H9 (cell line): ENCODE measurements around the gene BCAR1. TPM values are rescaled to one million over a fixed set of nuclear protein-coding genes. Genes with fewer than 3 reads are reported as not detected.

ENCODE experiments used
- DNase-seq: peaks from one replicate; pipeline ENCODE4 v3.0.0-alpha.2; 2017
- H2AFZ ChIP-seq: one replicate; pipeline ENCODE4 v1.6.1; 2013; ENCODE audit warnings: mild to moderate bottlenecking, low read length, control low read depth, moderate library complexity
- H2AK5ac ChIP-seq: 2 replicates; pipeline ENCODE4 v1.6.1; 2013; ENCODE audit warnings: low read length, control low read depth, mixed read lengths; ENCODE audit not compliant: insufficient read length
- H2BK120ac ChIP-seq: one replicate; pipeline ENCODE4 v1.6.1; 2013; ENCODE audit warnings: low read depth, mild to moderate bottlenecking, low read length, control low read depth, inconsistent platforms; ENCODE audit not compliant: poor library complexity, severe bottlenecking
- H2BK12ac ChIP-seq: 2 replicates; pipeline ENCODE4 v1.6.1; 2013; ENCODE audit warnings: low read length, control low read depth, mixed read lengths, low read depth; ENCODE audit not compliant: insufficient read length
- H2BK15ac ChIP-seq: 2 replicates; pipeline ENCODE4 v1.6.1; 2013; ENCODE audit warnings: low read depth, low read length, control low read depth
- H2BK20ac ChIP-seq: one replicate; pipeline ENCODE4 v1.6.1; 2013; ENCODE audit warnings: low read depth, mild to moderate bottlenecking, low read length, control low read depth, inconsistent platforms; ENCODE audit not compliant: poor library complexity, severe bottlenecking
- H2BK5ac ChIP-seq: 2 replicates; pipeline ENCODE4 v1.6.1; 2013; ENCODE audit warnings: low read length, control low read depth, mixed read lengths; ENCODE audit not compliant: insufficient read length
- H3K14ac ChIP-seq: 2 replicates; pipeline ENCODE4 v1.6.1; 2013; ENCODE audit warnings: low read length, control low read depth; ENCODE audit not compliant: insufficient read depth
- H3K18ac ChIP-seq: 2 replicates; pipeline ENCODE4 v1.6.1; 2013; ENCODE audit warnings: low read depth, mild to moderate bottlenecking, mixed read lengths, low read length, control low read depth; ENCODE audit not compliant: insufficient read length
- H3K23ac ChIP-seq: 2 replicates; pipeline ENCODE4 v1.6.1; 2013; ENCODE audit warnings: low read length, control low read depth, mixed read lengths, low read depth; ENCODE audit not compliant: insufficient read length
- H3K23me2 ChIP-seq: 2 replicates; pipeline ENCODE4 v1.6.1; 2013; ENCODE audit warnings: low read depth, mild to moderate bottlenecking, mixed read lengths, low read length, control low read depth; ENCODE audit not compliant: insufficient read length, poor library complexity, severe bottlenecking
- H3K27ac ChIP-seq: 2 replicates; pipeline ENCODE4 v1.5.1; 2013; ENCODE audit warnings: low read length, control low read depth, mixed read lengths, low read depth; ENCODE audit not compliant: insufficient read length
- H3K27me3 ChIP-seq: 2 replicates; pipeline ENCODE4 v1.6.1; 2013; ENCODE audit warnings: low read length, control low read depth, inconsistent platforms; ENCODE audit not compliant: insufficient read depth
- H3K4ac ChIP-seq: 2 replicates; pipeline ENCODE4 v1.6.1; 2013; ENCODE audit warnings: low read depth, mild to moderate bottlenecking, control low read depth, inconsistent platforms, low read length, moderate library complexity
- H3K4me1 ChIP-seq: 2 replicates; pipeline ENCODE4 v1.6.1; 2013; ENCODE audit warnings: low read length, control low read depth, inconsistent platforms; ENCODE audit not compliant: insufficient read depth
- H3K4me2 ChIP-seq: 2 replicates; pipeline ENCODE4 v1.6.1; 2013; ENCODE audit warnings: low read length, control low read depth, mixed read lengths; ENCODE audit not compliant: insufficient read length, insufficient read depth
- H3K56ac ChIP-seq: 2 replicates; pipeline ENCODE4 v1.6.1; 2013; ENCODE audit warnings: low read depth, mild to moderate bottlenecking, mixed read lengths, low read length, control low read depth; ENCODE audit not compliant: insufficient read length
- H3K79me1 ChIP-seq: 2 replicates; pipeline ENCODE4 v1.6.1; 2013; ENCODE audit warnings: low read depth, mild to moderate bottlenecking, moderate library complexity, low read length, control low read depth, inconsistent platforms; ENCODE audit not compliant: insufficient read depth, poor library complexity, severe bottlenecking
- H3K79me2 ChIP-seq: 2 replicates; pipeline ENCODE4 v1.6.1; 2013; ENCODE audit warnings: low read length, control low read depth, inconsistent platforms; ENCODE audit not compliant: insufficient read depth
- H3K9ac ChIP-seq: 2 replicates; pipeline ENCODE4 v1.6.1; 2013; ENCODE audit warnings: low read length, control low read depth, mixed read lengths; ENCODE audit not compliant: insufficient read length; ENCODE audit errors: extremely low read depth
- H3K9me3 ChIP-seq: one replicate; pipeline ENCODE4 v1.6.1; 2013; ENCODE audit warnings: low read depth, low read length, inconsistent platforms; ENCODE audit not compliant: control insufficient read depth
- H3T11ph ChIP-seq: one replicate; pipeline ENCODE4 v1.6.1; 2013; ENCODE audit warnings: mild to moderate bottlenecking, low read length, control low read depth, inconsistent platforms
- H4K20me1 ChIP-seq: one replicate; pipeline ENCODE4 v1.6.1; 2013; ENCODE audit not compliant: control insufficient read depth, insufficient read length, insufficient read depth
- H4K5ac ChIP-seq: 2 replicates; pipeline ENCODE4 v1.6.1; 2013; ENCODE audit warnings: low read depth, mild to moderate bottlenecking, mixed read lengths, low read length, control low read depth; ENCODE audit not compliant: insufficient read length
- H4K8ac ChIP-seq: replicated peaks from 2 replicates; pipeline ENCODE4 v1.6.1; 2013; ENCODE audit warnings: low read length, control low read depth, mixed read lengths, low read depth; ENCODE audit not compliant: insufficient read length
- H4K91ac ChIP-seq: 2 replicates; pipeline ENCODE4 v1.6.1; 2013; ENCODE audit warnings: low read depth, mild to moderate bottlenecking, moderate library complexity, mixed read lengths, low read length, control low read depth; ENCODE audit not compliant: insufficient read length
- H3K27ac Mint-ChIP-seq, 3 experiments: 2 replicates in 2 of 3; 3 replicates in 1 of 3; pipeline ENCODE4 v1.8.0; 2020 to 2021; ENCODE audit warnings: mixed read lengths in 3 of 3, mild to moderate bottlenecking in 1 of 3, moderate library complexity in 1 of 3
- H3K27me3 Mint-ChIP-seq: 2 replicates; pipeline ENCODE4 v1.8.0; 2021; ENCODE audit warnings: low read depth, mild to moderate bottlenecking, moderate library complexity, mixed read lengths
- H3K36me3 Mint-ChIP-seq, 3 experiments: 2 replicates in 2 of 3; 3 replicates in 1 of 3; pipeline ENCODE4 v1.8.0; 2020 to 2021; ENCODE audit warnings: low read depth in 3 of 3, mixed read lengths in 3 of 3; ENCODE audit not compliant: insufficient read depth in 1 of 3
- H3K4me1 Mint-ChIP-seq, 2 experiments: 2 replicates each; pipeline ENCODE4 v1.8.0; 2020; ENCODE audit warnings: mixed read lengths in 2 of 2
- H3K4me3 Mint-ChIP-seq, 2 experiments: 2 replicates in 1 of 2; 3 replicates in 1 of 2; pipeline ENCODE4 v1.8.0; 2020 to 2021; ENCODE audit warnings: mild to moderate bottlenecking in 2 of 2, mixed read lengths in 2 of 2, moderate library complexity in 1 of 2
- H3K9me3 Mint-ChIP-seq, 2 experiments: 2 replicates in 1 of 2; 3 replicates in 1 of 2; pipeline ENCODE4 v1.8.0; 2020; ENCODE audit warnings: mild to moderate bottlenecking in 2 of 2, mixed read lengths in 2 of 2, moderate library complexity in 1 of 2
- CTCF ChIP-seq: fragments of 200-600 bp; sonication (generic); conservative IDR thresholded peaks from 3 replicates; pipeline ENCODE4 v1.8.0; 2021; ENCODE audit warnings: antibody characterized with exemption, mild to moderate bottlenecking
- WGBS: extraction: QIAGEN DNeasy Blood & Tissue Kit; methylation state at CpG from one replicate; pipeline ENCODE4 v1.1.7; 2013; ENCODE audit warnings: missing lambda C conversion rate, low lambda C conversion rate, mixed read lengths; ENCODE audit not compliant: insufficient read length; ENCODE audit errors: extremely low coverage; 5-methylcytosine and 5-hydroxymethylcytosine counted together
- total RNA-seq: library from RNA; stranded (reverse); gene quantifications from 2 replicates; pipeline ENCODE4 v1.2.1, GENCODE V29; 2021

The BCAR1 gene
- total RNA-seq, 1 experiment from 2014 or later: 97.1 TPM

DNA sequence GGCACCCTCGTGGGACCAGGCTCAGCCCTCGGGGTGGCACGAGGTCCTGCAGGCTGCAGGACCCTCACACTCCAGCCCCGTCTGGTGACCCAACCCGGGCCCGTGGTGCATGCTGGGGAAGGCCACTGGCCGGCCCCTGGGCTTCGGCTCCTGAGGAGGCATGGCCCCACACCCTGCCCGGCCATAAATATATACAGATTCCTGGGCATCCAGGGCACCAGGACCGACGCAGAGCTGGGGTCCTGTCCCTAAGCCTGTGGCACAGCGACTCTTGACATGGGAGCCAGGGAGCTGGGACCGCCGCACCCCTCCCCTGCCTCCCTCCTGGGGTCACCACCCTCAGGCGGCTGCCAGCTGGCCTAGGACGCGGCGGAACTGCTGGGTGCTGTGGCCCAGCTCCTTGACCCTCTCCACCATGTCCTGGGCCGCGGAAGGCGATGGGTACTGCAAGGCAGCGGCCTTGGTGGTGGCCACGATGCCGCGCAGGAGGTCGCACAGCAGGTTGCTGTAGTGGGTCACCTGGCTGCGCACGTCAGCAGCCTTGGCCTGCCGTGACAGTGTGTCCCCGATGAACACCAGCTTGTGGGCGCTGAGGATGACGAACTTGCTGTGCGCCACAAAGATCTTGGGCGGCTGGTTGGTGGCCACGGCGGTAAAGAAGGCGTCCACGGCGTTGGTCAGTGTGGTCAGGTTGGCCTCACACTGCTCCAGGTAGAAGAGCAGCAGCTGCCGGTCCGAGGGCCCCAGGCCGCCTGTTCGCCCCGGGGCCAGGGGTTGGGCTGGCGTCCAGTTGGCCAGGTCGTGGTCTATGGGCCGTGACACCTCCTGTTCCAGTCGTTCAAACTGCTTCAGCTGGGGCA lies 22.0 kb downstream of the BCAR1 start:
- H3K36me3 Mint-ChIP-seq: peaks cover 18 to 47% (median 38%) of the 10 kb centered on the region in 3 experiments; a peak in 6 of 7 replicates
- Histone ChIP-seq H3K9me3 (no peaks in the 10 kb centered on the region), H2AFZ (no peak overlapping the region), H3K79me2 (no peaks in the 10 kb centered on the region), H2BK120ac (no peak overlapping the region), H3K4ac (no peak overlapping the region), H4K8ac (no peak overlapping the region), H3K23ac (no peak overlapping the region), H4K20me1 (no peaks in the 10 kb centered on the region), H2BK15ac (no peak overlapping the region), H2BK5ac (no peak overlapping the region), H3K4me1 (no peaks in the 10 kb centered on the region), H3K14ac (no peak overlapping the region), H3K23me2 (no peaks in the 10 kb centered on the region), H2BK20ac (no peak overlapping the region), H2BK12ac (no peak overlapping the region), H2AK5ac (no peak overlapping the region), H3K18ac (no peak overlapping the region), H3K4me2 (no peak overlapping the region), H3K79me1 (no peaks in the 10 kb centered on the region), H4K91ac (no peak overlapping the region), H4K5ac (no peak overlapping the region), H3T11ph (no peak overlapping the region), H3K9ac (no peak overlapping the region), H3K27me3 (no peaks in the 10 kb centered on the region), H3K27ac (no peak overlapping the region), H3K56ac (no peak overlapping the region)
- H3K27me3 Mint-ChIP-seq: 0 out of 2 replicates have a peak, but pooled peaks cover 2% of the 10 kb centered on the region
- H3K4me3 Mint-ChIP-seq: no peak overlapping the region
- no CpG with 5 or more reads among the region's 48 CpGs for WGBS
- no peaks in the 10 kb centered on the region; a peak in 1 of 5 replicates for H3K9me3 Mint-ChIP-seq
- TF ChIP-seq CTCF: no peak
- no peak overlapping the region for H3K27ac Mint-ChIP-seq
- H3K4me1 Mint-ChIP-seq: peaks cover 0 to 3% of the 10 kb centered on the region in 2 experiments; a peak in 3 of 4 replicates
- no peak for DNase-seq
